ENCODE data around the gene CACNA2D4.

Gene CACNA2D4

GRCh38 chr12:1793426-1794210, 124.8 kb downstream of the CACNA2D4 start:
- Histone ChIP-seq H4K8ac (ENCODE audit: low read length) (no peak overlapping the region), H2BK5ac (ENCODE audit: low read depth, low read length, poor library complexity, severe bottlenecking) (no peak overlapping the region), H3K79me1 (replicated peaks; ENCODE audit: low read length, poor library complexity, severe bottlenecking) (peaks cover 3% of the 10 kb centered on the region), H2BK15ac (ENCODE audit: low read depth, poor library complexity, severe bottlenecking) (no peak overlapping the region), H3K9ac (ENCODE audit: low read length) (no peak overlapping the region), H3K27ac (ENCODE audit: low read length, poor library complexity, severe bottlenecking) (no peak overlapping the region), H2AK5ac (ENCODE audit: low read length, severe bottlenecking) (no peak overlapping the region), H2BK120ac (ENCODE audit: low read depth, low read length) (no peak overlapping the region), H3K9me3 (ENCODE audit: control insufficient read depth, low read length) (no peaks in the 10 kb centered on the region), H3K4ac (ENCODE audit: low read depth in 1 of 2, low read length in 2 of 2) (no peak overlapping the region), H3K23ac (ENCODE audit: low read length in 2 of 2) (no peak overlapping the region), H3K4me1 (ENCODE audit: control insufficient read depth, insufficient read depth, low read depth, low read length) (peaks cover 23% of the 10 kb centered on the region), H3K14ac (ENCODE audit: low read length in 2 of 2) (no peak overlapping the region), H3K27me3 (ENCODE audit: control insufficient read depth in 1 of 2, insufficient read depth in 1 of 2, low read length in 2 of 2) (no peaks in the 10 kb centered on the region), H2AFZ (ENCODE audit: low read depth, low read length) (no peak overlapping the region), H3K18ac (ENCODE audit: low read depth in 1 of 2, low read length in 2 of 2) (no peak overlapping the region), H3K4me3 (ENCODE audit: insufficient read depth in 1 of 2, low read depth in 1 of 2, low read length in 2 of 2) (no peak overlapping the region), H4K91ac (ENCODE audit: low read length) (no peak overlapping the region), H3K4me2 (ENCODE audit: low read length, poor library complexity, severe bottlenecking) (no peak overlapping the region), H3K36me3 (ENCODE audit: control insufficient read depth in 1 of 2, insufficient read depth in 2 of 2, low read depth in 1 of 2, low read length in 2 of 2) (peaks cover 5 to 10% of the 10 kb centered on the region in 2 experiments), H2BK12ac (ENCODE audit: low read length in 2 of 2) (no peak overlapping the region)
- WGBS: 95% methylated on average over 26 of the region's 26 CpGs
- no peak for DNase-seq

DNA sequence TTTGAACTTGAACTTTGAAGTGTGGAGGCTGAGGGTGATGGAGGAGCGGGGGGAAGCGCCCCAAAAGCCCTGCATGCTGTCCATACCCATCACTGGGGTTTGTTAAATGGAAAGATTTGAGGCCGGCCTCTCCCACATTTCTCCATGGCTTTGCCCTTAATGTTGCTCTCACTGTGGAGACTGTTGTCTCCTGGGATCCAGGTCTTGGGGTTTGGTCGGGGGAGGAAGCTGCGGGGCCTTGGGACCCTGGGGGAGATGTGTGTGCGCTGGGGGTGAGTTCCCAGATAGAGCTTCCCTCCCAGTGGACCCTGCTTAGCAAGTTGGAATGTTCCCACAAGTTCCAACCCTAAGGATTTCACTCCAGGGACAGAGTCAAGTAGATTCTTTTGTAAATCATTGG, 126.0 kb downstream of the CACNA2D4 start:
- no peak overlapping the region for H3K14ac ChIP-seq (ENCODE audit: low read length in 2 of 2)
- WGBS: 96% methylated on average over 6 of the region's 6 CpGs
- no peak overlapping the region for H3K4me3 ChIP-seq (ENCODE audit: insufficient read depth in 1 of 2, low read depth in 1 of 2, low read length in 2 of 2)
- peaks cover 23% of the 10 kb centered on the region for H3K4me1 ChIP-seq (ENCODE audit: control insufficient read depth, insufficient read depth, low read depth, low read length)
- no peaks in the 10 kb centered on the region for H3K27me3 ChIP-seq (ENCODE audit: control insufficient read depth in 1 of 2, insufficient read depth in 1 of 2, low read length in 2 of 2)
- H2BK12ac ChIP-seq (ENCODE audit: low read length in 2 of 2): no peak overlapping the region
- H3K36me3 ChIP-seq (ENCODE audit: control insufficient read depth in 1 of 2, insufficient read depth in 2 of 2, low read depth in 1 of 2, low read length in 2 of 2): peaks cover 15 to 16% of the 10 kb centered on the region in 2 experiments
- H3K9ac ChIP-seq (ENCODE audit: low read length): no peak overlapping the region
- H2AK5ac ChIP-seq (ENCODE audit: low read length, severe bottlenecking): no peak overlapping the region
- no peak overlapping the region for H2BK15ac ChIP-seq (ENCODE audit: low read depth, poor library complexity, severe bottlenecking)
- no peak overlapping the region for H2AFZ ChIP-seq (ENCODE audit: low read depth, low read length)
- no peak overlapping the region for H3K18ac ChIP-seq (ENCODE audit: low read depth in 1 of 2, low read length in 2 of 2)
- no peak overlapping the region for H3K4ac ChIP-seq (ENCODE audit: low read depth in 1 of 2, low read length in 2 of 2)
- DNase-seq: no peak
- H2BK5ac ChIP-seq (ENCODE audit: low read depth, low read length, poor library complexity, severe bottlenecking): no peak overlapping the region
- H2BK120ac ChIP-seq (ENCODE audit: low read depth, low read length): no peak overlapping the region
- H3K23ac ChIP-seq (ENCODE audit: low read length in 2 of 2): no peak overlapping the region
- H3K9me3 ChIP-seq (ENCODE audit: control insufficient read depth, low read length): no peaks in the 10 kb centered on the region
- H4K91ac ChIP-seq (ENCODE audit: low read length): no peak overlapping the region
- H3K79me1 ChIP-seq (replicated peaks; ENCODE audit: low read length, poor library complexity, severe bottlenecking): peaks cover 6% of the 10 kb centered on the region
- H4K8ac ChIP-seq (ENCODE audit: low read length): no peak overlapping the region
- H3K4me2 ChIP-seq (ENCODE audit: low read length, poor library complexity, severe bottlenecking): no peak overlapping the region
- H3K27ac ChIP-seq (ENCODE audit: low read length, poor library complexity, severe bottlenecking): no peak overlapping the region

- Histone ChIP-seq H3K14ac (ENCODE audit: low read length in 2 of 2) (no peak overlapping the region), H2AK5ac (ENCODE audit: low read length, severe bottlenecking) (no peak overlapping the region), H3K18ac (ENCODE audit: low read depth in 1 of 2, low read length in 2 of 2) (no peak overlapping the region), H2BK120ac (ENCODE audit: low read depth, low read length) (no peak overlapping the region), H3K4me2 (ENCODE audit: low read length, poor library complexity, severe bottlenecking) (no peak overlapping the region), H4K8ac (ENCODE audit: low read length) (no peak overlapping the region), H2BK15ac (ENCODE audit: low read depth, poor library complexity, severe bottlenecking) (peak overlapping the region; percentile 49), H3K4me3 (ENCODE audit: insufficient read depth in 1 of 2, low read depth in 1 of 2, low read length in 2 of 2) (no peak overlapping the region), H3K4me1 (ENCODE audit: control insufficient read depth, insufficient read depth, low read depth, low read length) (peaks cover 16% of the 10 kb centered on the region), H3K23ac (ENCODE audit: low read length in 2 of 2) (no peak overlapping the region), H3K27ac (ENCODE audit: low read length, poor library complexity, severe bottlenecking) (no peak overlapping the region), H3K79me1 (replicated peaks; ENCODE audit: low read length, poor library complexity, severe bottlenecking) (peaks cover 12% of the 10 kb centered on the region), H3K9me3 (ENCODE audit: control insufficient read depth, low read length) (no peaks in the 10 kb centered on the region), H2BK5ac (ENCODE audit: low read depth, low read length, poor library complexity, severe bottlenecking) (no peak overlapping the region), H2BK12ac (ENCODE audit: low read length in 2 of 2) (no peak overlapping the region), H3K27me3 (ENCODE audit: control insufficient read depth in 1 of 2, insufficient read depth in 1 of 2, low read length in 2 of 2) (no peaks in the 10 kb centered on the region), H4K91ac (ENCODE audit: low read length) (no peak overlapping the region), H3K36me3 (ENCODE audit: control insufficient read depth in 1 of 2, insufficient read depth in 2 of 2, low read depth in 1 of 2, low read length in 2 of 2) (peaks cover 18 to 27% of the 10 kb centered on the region in 2 experiments), H3K9ac (ENCODE audit: low read length) (no peak overlapping the region), H3K4ac (ENCODE audit: low read depth in 1 of 2, low read length in 2 of 2) (no peak overlapping the region), H2AFZ (ENCODE audit: low read depth, low read length) (no peak overlapping the region)
- DNase-seq: peak; percentile 67
- 56% methylated on average over 10 of the region's 10 CpGs for WGBS
Observed at GRCh38 chr12:1791104-1791841, 127.2 kb downstream of the CACNA2D4 start.

- Histone ChIP-seq H3K4ac (ENCODE audit: low read depth in 1 of 2, low read length in 2 of 2) (no peak overlapping the region), H2BK12ac (ENCODE audit: low read length in 2 of 2) (no peak overlapping the region), H2BK15ac (ENCODE audit: low read depth, poor library complexity, severe bottlenecking) (no peak overlapping the region), H2BK5ac (ENCODE audit: low read depth, low read length, poor library complexity, severe bottlenecking) (no peak overlapping the region), H3K4me3 (ENCODE audit: insufficient read depth in 1 of 2, low read depth in 1 of 2, low read length in 2 of 2) (no peak overlapping the region), H2AK5ac (ENCODE audit: low read length, severe bottlenecking) (no peak overlapping the region), H3K4me2 (ENCODE audit: low read length, poor library complexity, severe bottlenecking) (no peak overlapping the region), H3K79me1 (replicated peaks; ENCODE audit: low read length, poor library complexity, severe bottlenecking) (peaks cover 19% of the 10 kb centered on the region), H3K9ac (ENCODE audit: low read length) (no peak overlapping the region), H4K8ac (ENCODE audit: low read length) (peak overlapping the region; percentile 19), H3K4me1 (ENCODE audit: control insufficient read depth, insufficient read depth, low read depth, low read length) (peaks cover 8% of the 10 kb centered on the region), H4K91ac (ENCODE audit: low read length) (no peak overlapping the region), H3K27me3 (ENCODE audit: control insufficient read depth in 1 of 2, insufficient read depth in 1 of 2, low read length in 2 of 2) (no peaks in the 10 kb centered on the region), H3K9me3 (ENCODE audit: control insufficient read depth, low read length) (no peaks in the 10 kb centered on the region), H3K14ac (ENCODE audit: low read length in 2 of 2) (no peak overlapping the region), H3K36me3 (ENCODE audit: control insufficient read depth in 1 of 2, insufficient read depth in 2 of 2, low read depth in 1 of 2, low read length in 2 of 2) (peaks cover 24 to 35% of the 10 kb centered on the region in 2 experiments), H2BK120ac (ENCODE audit: low read depth, low read length) (no peak overlapping the region), H3K27ac (ENCODE audit: low read length, poor library complexity, severe bottlenecking) (no peak overlapping the region), H2AFZ (ENCODE audit: low read depth, low read length) (no peak overlapping the region), H3K23ac (ENCODE audit: low read length in 2 of 2) (no peak overlapping the region), H3K18ac (ENCODE audit: low read depth in 1 of 2, low read length in 2 of 2) (no peak overlapping the region)
- 88% methylated on average over 7 of the region's 7 CpGs for WGBS
- no peak for DNase-seq
Observed at GRCh38 chr12:1790444-1790843, 128.0 kb downstream of the CACNA2D4 start.

All from mesenchymal stem cell (in vitro differentiated cells and primary cell).